Mammary epithelial cell (primary cell): ENCODE measurements around the gene MEGF6.

Experiments used
- CTCF ChIP-seq, 2 donors: IDR thresholded peaks in 1 of 2; conservative IDR thresholded peaks in 1 of 2; 2 replicates each; pipeline ENCODE4 v1.5.1; 2011 to 2012; ENCODE audit warnings: inconsistent platforms in 2 of 2, low read length in 2 of 2, mild to moderate bottlenecking in 2 of 2, control low read depth in 1 of 2, low read depth in 1 of 2; ENCODE audit not compliant: insufficient read depth in 1 of 2; ENCODE audit errors: extremely low read depth in 1 of 2
- EZH2 ChIP-seq: IDR thresholded peaks from 2 replicates; pipeline ENCODE4 v1.6.1; 2012; ENCODE audit warnings: low read length, inconsistent platforms, borderline replicate concordance

GRCh38 chr1:3568815-3569435 lies 42.4 kb downstream of the MEGF6 start:
- TF ChIP-seq CTCF (conservative IDR thresholded peaks at IDR 0.05 in 1 of 2, IDR thresholded peaks at IDR 0.05 in 1 of 2; ENCODE audit: extremely low read depth in 1 of 2, insufficient read depth in 1 of 2, low read depth in 1 of 2, low read length in 2 of 2) (no peak), EZH2 (no peak)
